ENCODE results near the gene SRL.
"Not testable (repeated sequence)": the region's sequence is repeated elsewhere in the genome, so short reads cannot be mapped to it uniquely, and the experiment has no call there.

Gene SRL

DNA sequence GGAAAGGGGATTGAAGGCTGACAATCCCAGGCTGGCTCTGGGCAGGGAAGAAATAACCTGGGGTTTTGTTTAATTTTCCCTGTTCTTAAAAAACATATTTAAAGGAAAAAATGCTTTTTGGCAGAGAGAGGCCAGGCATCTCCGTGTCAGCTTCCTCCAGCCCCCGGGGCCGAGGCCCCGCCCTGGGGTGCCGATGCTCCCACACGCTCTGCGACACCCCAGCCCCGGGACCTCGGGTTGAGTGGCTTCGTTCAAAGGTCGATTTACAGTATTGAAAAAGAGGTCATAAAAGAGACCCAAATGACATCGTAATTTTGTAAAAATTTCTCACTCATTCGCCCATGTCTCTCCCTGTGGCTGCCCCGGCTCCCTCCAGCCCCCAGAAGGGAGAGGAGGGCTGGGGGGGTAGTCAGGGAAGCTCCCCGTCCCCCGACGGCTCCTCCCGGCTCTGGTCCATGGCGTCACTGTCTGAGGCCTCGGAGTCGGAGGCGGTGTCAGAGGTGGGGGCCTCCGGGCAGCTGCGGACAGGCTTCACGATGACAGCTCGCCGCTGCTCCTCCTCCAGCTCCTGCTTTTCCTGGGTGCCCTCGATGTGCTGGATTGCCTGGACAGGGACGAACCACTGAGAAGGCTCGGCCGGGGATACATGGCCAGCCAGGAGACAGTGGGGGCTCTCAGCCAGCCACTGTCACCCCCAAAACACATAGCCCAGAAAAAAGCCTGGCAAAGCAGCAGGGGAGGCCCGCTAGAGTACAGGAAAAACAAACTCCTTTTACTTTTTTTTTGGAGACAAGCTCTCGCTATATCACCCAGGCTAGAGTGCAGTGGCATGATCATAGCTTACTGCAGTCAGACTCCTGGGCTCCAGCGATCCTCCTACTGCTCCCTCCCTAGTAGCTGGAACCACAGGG, 16.0 kb upstream of the SRL start:
- ATAC-seq = no peak
- TF ChIP-seq, protein P1, sequence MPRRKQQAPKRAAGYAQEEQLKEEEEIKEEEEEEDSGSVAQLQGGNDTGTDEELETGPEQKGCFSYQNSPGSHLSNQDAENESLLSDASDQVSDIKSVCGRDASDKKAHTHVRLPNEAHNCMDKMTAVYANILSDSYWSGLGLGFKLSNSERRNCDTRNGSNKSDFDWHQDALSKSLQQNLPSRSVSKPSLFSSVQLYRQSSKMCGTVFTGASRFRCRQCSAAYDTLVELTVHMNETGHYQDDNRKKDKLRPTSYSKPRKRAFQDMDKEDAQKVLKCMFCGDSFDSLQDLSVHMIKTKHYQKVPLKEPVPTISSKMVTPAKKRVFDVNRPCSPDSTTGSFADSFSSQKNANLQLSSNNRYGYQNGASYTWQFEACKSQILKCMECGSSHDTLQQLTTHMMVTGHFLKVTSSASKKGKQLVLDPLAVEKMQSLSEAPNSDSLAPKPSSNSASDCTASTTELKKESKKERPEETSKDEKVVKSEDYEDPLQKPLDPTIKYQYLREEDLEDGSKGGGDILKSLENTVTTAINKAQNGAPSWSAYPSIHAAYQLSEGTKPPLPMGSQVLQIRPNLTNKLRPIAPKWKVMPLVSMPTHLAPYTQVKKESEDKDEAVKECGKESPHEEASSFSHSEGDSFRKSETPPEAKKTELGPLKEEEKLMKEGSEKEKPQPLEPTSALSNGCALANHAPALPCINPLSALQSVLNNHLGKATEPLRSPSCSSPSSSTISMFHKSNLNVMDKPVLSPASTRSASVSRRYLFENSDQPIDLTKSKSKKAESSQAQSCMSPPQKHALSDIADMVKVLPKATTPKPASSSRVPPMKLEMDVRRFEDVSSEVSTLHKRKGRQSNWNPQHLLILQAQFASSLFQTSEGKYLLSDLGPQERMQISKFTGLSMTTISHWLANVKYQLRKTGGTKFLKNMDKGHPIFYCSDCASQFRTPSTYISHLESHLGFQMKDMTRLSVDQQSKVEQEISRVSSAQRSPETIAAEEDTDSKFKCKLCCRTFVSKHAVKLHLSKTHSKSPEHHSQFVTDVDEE (CRISPR knock-in tag; IDR thresholded peaks at IDR 0.05) = no peak
- no peak for TF ChIP-seq RARB (CRISPR knock-in tag; IDR thresholded peaks at IDR 0.05)

GRCh38 chr16:4253394-4254150, 11.7 kb upstream of the SRL start:
- ATAC-seq = peak; percentile 98
- TF ChIP-seq CREB5 (CRISPR knock-in tag; IDR thresholded peaks at IDR 0.05; ENCODE audit: low read depth) (0 out of 2 replicates have a peak, but pooled peaks have one; percentile 11), SNAI2 (CRISPR knock-in tag; IDR thresholded peaks at IDR 0.05) (0 out of 2 replicates have a peak, but pooled peaks have one; percentile 13), ISL1 (CRISPR knock-in tag; IDR thresholded peaks at IDR 0.05) (no peak), ZFP3 (CRISPR knock-in tag; IDR thresholded peaks at IDR 0.05) (peak; percentile 37; the same call in 1 of the 2 replicates), ZNF565 (CRISPR knock-in tag; conservative IDR thresholded peaks at IDR 0.05; ENCODE audit: low read depth) (no peak), ESRRG (CRISPR knock-in tag; IDR thresholded peaks at IDR 0.05) (no peak)
- TF ChIP-seq, protein P1 (CRISPR knock-in tag; IDR thresholded peaks at IDR 0.05) = peak; percentile 64; the same call in 1 of the 2 replicates

GRCh38 chr16:4253012-4253393, 11.1 kb upstream of the SRL start:
- ATAC-seq = not testable (repeated sequence)

DNA sequence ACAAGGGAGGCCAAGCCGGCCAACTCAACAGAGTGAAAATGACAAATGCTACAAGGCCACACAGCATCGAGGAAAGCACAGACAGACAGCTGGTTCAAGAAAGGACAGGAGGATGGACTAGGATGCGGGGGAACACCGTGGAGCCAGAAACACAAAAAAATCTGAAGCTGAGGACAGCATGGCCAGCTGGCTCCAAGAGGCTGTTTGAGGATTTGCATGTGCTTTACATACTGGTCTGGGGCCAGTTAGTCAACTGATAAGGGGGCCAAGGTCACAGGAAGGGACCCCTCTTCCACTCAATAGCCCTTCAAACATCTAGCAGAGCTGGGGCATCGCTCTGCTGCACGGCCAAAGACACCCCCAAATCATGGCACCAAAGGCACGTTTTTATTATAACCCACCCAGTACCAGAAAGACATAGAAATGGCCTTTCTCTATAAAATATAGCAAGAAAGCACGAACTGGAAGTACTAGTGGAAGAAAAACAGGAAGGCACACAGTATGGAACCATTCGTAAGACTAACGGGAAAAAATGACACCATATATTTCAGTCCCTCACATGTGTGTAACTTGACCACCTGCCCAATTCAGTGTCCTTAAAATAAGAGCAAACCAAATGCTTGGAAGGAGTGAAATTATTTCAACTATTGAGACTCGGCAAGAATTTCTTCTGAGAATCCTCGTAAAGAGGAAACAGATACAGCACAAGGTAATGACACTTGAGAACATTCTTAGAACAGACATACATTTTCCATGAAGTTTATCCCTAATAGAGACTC, 7.8 kb upstream of the SRL start:
- TF ChIP-seq PPARA (CRISPR knock-in tag; IDR thresholded peaks at IDR 0.05; ENCODE audit: borderline replicate concordance) (no peak), ZNF8 (CRISPR knock-in tag; IDR thresholded peaks at IDR 0.05) (no peak), OSR1 (CRISPR knock-in tag; IDR thresholded peaks at IDR 0.05) (no peak), ZNF565 (CRISPR knock-in tag; conservative IDR thresholded peaks at IDR 0.05; ENCODE audit: low read depth) (no peak), RARB (CRISPR knock-in tag; IDR thresholded peaks at IDR 0.05) (no peak), ESRRG (CRISPR knock-in tag; IDR thresholded peaks at IDR 0.05) (no peak), ZNF70 (CRISPR knock-in tag; IDR thresholded peaks at IDR 0.05) (no peak), ZFP30 (CRISPR knock-in tag; IDR thresholded peaks at IDR 0.05) (no peak), PATZ1 (CRISPR knock-in tag; IDR thresholded peaks at IDR 0.05; ENCODE audit: borderline replicate concordance) (no peak), TCF4 (CRISPR knock-in tag; IDR thresholded peaks at IDR 0.05; ENCODE audit: borderline replicate concordance) (no peak), GLIS3 (CRISPR knock-in tag; IDR thresholded peaks at IDR 0.05) (no peak)
- no peak for ATAC-seq

All from SK-N-SH treated with all-trans-retinoic acid at 6 μM for 48 hours (cell line).